A549 (cell line): Measurements from ENCODE around the gene PODNL1. TPM values are rescaled to one million over a fixed set of nuclear protein-coding genes. Genes with fewer than 3 reads are reported as not detected.

Experiments used
- ATAC-seq, 2 experiments: fragments of 200-7000 bp in 1 of 2; fragments of >200 bp in 1 of 2; cut with Nextera tagmentation in 1 of 2; cut with Tn5 transposase in 1 of 2; 3 replicates each; pipeline versions ENCODE4 v1.8.0 to v1.9.1; 2018 to 2020; ENCODE audit warnings: mild to moderate bottlenecking in 1 of 2, moderate library complexity in 1 of 2
- CTCF ChIA-PET: fragments of 300-600 bp; sonication (Branson Sonifier 250); formaldehyde crosslinking; extraction: SDS; loops from one replicate; lab custom pipeline; 2021; ENCODE audit warnings: antibody characterized with exemption, inconsistent platforms; lab: Yijun Ruan, JAX
- POLR2A ChIA-PET: fragments of 350-600 bp; formaldehyde crosslinking; extraction: SDS; loops from one replicate; lab custom pipeline; 2021; ENCODE audit warnings: antibody characterized with exemption, inconsistent platforms; lab: Yijun Ruan, JAX
- DNase-seq, 2 experiments: peaks; one replicate each; pipeline versions ENCODE4 v3.0.0 to v3.0.0-alpha.2; 2011 to 2016; ENCODE audit warnings: low read depth in 1 of 2, low spot score in 1 of 2
- FAIRE-seq: peaks from 2 replicates; lab custom pipeline; 2011; peaks lifted over from hg19 to GRCh38; lab: Jason Lieb, UNC
- H3K27ac ChIP-seq, 2 experiments: fragments of >200 bp; sonication (Bioruptor Twin); formaldehyde crosslinking; 3 replicates each; pipeline ENCODE4 v1.5.1; 2016 to 2017
- H3K4me1 ChIP-seq: fragments of >200 bp; sonication (Bioruptor Twin); formaldehyde crosslinking; 3 replicates; pipeline ENCODE4 v1.6.1; 2016
- H3K4me2 ChIP-seq: fragments of >200 bp; sonication (Bioruptor Twin); formaldehyde crosslinking; 3 replicates; pipeline ENCODE4 v1.6.1; 2016
- H3K4me3 ChIP-seq: fragments of >200 bp; sonication (Bioruptor Twin); formaldehyde crosslinking; 3 replicates; pipeline ENCODE4 v1.5.1; 2016
- H3K9me3 ChIP-seq: fragments of >200 bp; sonication (Bioruptor Twin); formaldehyde crosslinking; 3 replicates; pipeline ENCODE4 v1.6.1; 2016
- EP300 ChIP-seq, 2 experiments: fragments of >200 bp; sonication (Bioruptor Twin); formaldehyde crosslinking; IDR thresholded peaks; 2 replicates in 1 of 2; 3 replicates in 1 of 2; pipeline ENCODE4 v1.6.1; 2016 to 2017
- FOSB ChIP-seq: fragments of 250-450 bp; sonication (Bioruptor Pico); IDR thresholded peaks from 2 replicates; pipeline ENCODE4 v1.5.0; 2020; ENCODE audit warnings: mild to moderate bottlenecking, moderate library complexity
- FOXS1 ChIP-seq: fragments of 250-450 bp; sonication (Bioruptor Pico); IDR thresholded peaks from 2 replicates; pipeline ENCODE4 v1.5.0; 2020; ENCODE audit warnings: mild to moderate bottlenecking, moderate library complexity
- HDAC2 ChIP-seq: fragments of 200-600 bp; sonication (generic); IDR thresholded peaks from 2 replicates; pipeline ENCODE4 v1.6.1; 2016
- HEYL ChIP-seq: fragments of 250-450 bp; sonication (Bioruptor Pico); IDR thresholded peaks from 2 replicates; pipeline ENCODE4 v1.8.0; 2021; ENCODE audit warnings: mild to moderate bottlenecking, moderate library complexity
- KDM1A ChIP-seq: fragments of 200-600 bp; sonication (generic); IDR thresholded peaks from 2 replicates; pipeline ENCODE4 v1.6.1; 2016; ENCODE audit warnings: low read depth, mild to moderate bottlenecking
- KDM5A ChIP-seq: fragments of 200-600 bp; sonication (generic); IDR thresholded peaks from 2 replicates; pipeline ENCODE4 v1.6.1; 2016; ENCODE audit warnings: antibody characterized with exemption, mild to moderate bottlenecking
- MAFK ChIP-seq: fragments of 450-650 bp; IDR thresholded peaks from 2 replicates; pipeline ENCODE4 v1.6.1; 2014; ENCODE audit not compliant: partially characterized antibody
- NPAS2 ChIP-seq: fragments of 250-450 bp; sonication (Bioruptor Pico); IDR thresholded peaks from 2 replicates; pipeline ENCODE4 v1.8.0; 2022; ENCODE audit warnings: mild to moderate bottlenecking, moderate library complexity, borderline replicate concordance
- PHF8 ChIP-seq: fragments of 200-600 bp; sonication (generic); IDR thresholded peaks from 2 replicates; pipeline ENCODE4 v1.6.1; 2016; ENCODE audit warnings: low read depth, mild to moderate bottlenecking, antibody characterized with exemption, moderate library complexity, borderline replicate concordance
- POLR2A ChIP-seq: IDR thresholded peaks from 2 replicates; pipeline ENCODE4 v1.6.1; 2012; ENCODE audit warnings: mild to moderate bottlenecking, low read length
- SMC3 ChIP-seq: fragments of >200 bp; sonication (Bioruptor Twin); formaldehyde crosslinking; IDR thresholded peaks from 3 replicates; pipeline ENCODE4 v1.6.1; 2018; ENCODE audit warnings: inconsistent platforms
- TFCP2L1 ChIP-seq: fragments of 250-450 bp; sonication (Bioruptor Pico); IDR thresholded peaks from 2 replicates; pipeline ENCODE4 v1.5.0; 2021; ENCODE audit warnings: mild to moderate bottlenecking
- TP53 ChIP-seq: fragments of 250-450 bp; sonication (Bioruptor Pico); IDR thresholded peaks from 2 replicates; pipeline ENCODE4 v1.5.0; 2021; ENCODE audit warnings: mild to moderate bottlenecking, moderate library complexity
- ZFP36 ChIP-seq: fragments of 450-650 bp; IDR thresholded peaks from 2 replicates; pipeline ENCODE4 v1.6.1; 2014; ENCODE audit warnings: borderline replicate concordance; ENCODE audit not compliant: partially characterized antibody
- WGBS: methylation state at CpG from one replicate; pipeline ENCODE4 v1.1.6; 2017; ENCODE audit errors: missing lambda C conversion rate; 5-methylcytosine and 5-hydroxymethylcytosine counted together
- polyA plus RNA-seq, 4 experiments: library from polyadenylated mRNA; depleted of rRNA in 3 of 4; stranded (reverse); fragments of >200 nt; fragmentation: RNase III in 1 of 4; extraction: RNeasy Plus Mini Kit Qiagen cat#74134 plus additional on column Dnase treatment in 1 of 4; gene quantifications; 2 replicates in 3 of 4; 3 replicates in 1 of 4; pipeline ENCODE4 v1.2.3, GENCODE V29; 2011 to 2017
- TF ChIP-seq, protein P1 (sequence below): IDR thresholded peaks from 2 replicates; pipeline ENCODE4 v1.6.1; 2012
- TF ChIP-seq, protein P2 (sequence below): IDR thresholded peaks from 2 replicates; pipeline ENCODE4 v1.6.1; 2012; ENCODE audit warnings: low read depth, borderline replicate concordance
- TF ChIP-seq, protein P3 (sequence below): fragments of 200-600 bp; sonication (generic); IDR thresholded peaks from 2 replicates; pipeline ENCODE4 v1.6.1; 2016; ENCODE audit warnings: antibody characterized with exemption, mild to moderate bottlenecking, moderate library complexity
- TF ChIP-seq, protein P4 (sequence below): fragments of >200 bp; sonication (Bioruptor Twin); formaldehyde crosslinking; IDR thresholded peaks from 2 replicates; pipeline ENCODE4 v1.6.1; 2016
- TF ChIP-seq, protein P5 (sequence below): fragments of 450-650 bp; IDR thresholded peaks from 2 replicates; pipeline ENCODE4 v1.6.1; 2014; ENCODE audit warnings: antibody characterized with exemption
- TF ChIP-seq, protein P6 (sequence below): fragments of 250-450 bp; sonication (Bioruptor Pico); IDR thresholded peaks from 2 replicates; pipeline ENCODE4 v1.5.0; 2020; ENCODE audit warnings: low read depth, mild to moderate bottlenecking, moderate library complexity
- TF ChIP-seq, protein P7 (sequence below): fragments of 250-450 bp; sonication (Bioruptor Pico); IDR thresholded peaks from 2 replicates; pipeline ENCODE4 v1.5.0; 2021; ENCODE audit warnings: mild to moderate bottlenecking, moderate library complexity, borderline replicate concordance

Gene PODNL1
- polyA plus RNA-seq, 2 of the 4 experiments (the other 2 are of a cell fraction): 0.79 to 1.3 TPM

DNA sequence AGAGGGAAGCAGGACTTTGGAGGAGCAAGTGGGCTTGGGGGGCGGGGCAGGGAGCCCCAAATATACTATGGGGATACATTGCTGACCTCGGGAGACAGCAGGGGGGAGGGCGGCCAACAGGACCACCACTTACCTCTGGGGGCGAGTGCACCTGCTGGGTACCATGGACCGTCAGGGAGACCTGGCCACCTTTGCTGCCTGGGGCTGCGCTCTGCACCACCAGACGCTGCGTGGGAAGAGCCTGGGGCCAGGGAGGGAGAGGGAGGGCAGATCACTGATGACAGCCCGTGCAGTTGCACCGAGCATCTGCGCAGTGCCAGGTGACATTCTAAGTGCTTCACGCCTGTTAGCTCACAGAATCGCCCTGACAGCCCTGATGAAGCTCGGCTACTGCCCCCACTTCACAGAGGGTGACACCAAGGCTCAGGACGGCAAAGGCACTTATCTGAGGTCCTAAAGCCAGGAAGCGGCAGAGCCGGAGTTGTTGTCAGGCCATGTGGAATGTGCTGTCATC lies 43.8 kb upstream of the PODNL1 start:
- 98% methylated on average over 8 of the region's 17 CpGs for WGBS

DNA sequence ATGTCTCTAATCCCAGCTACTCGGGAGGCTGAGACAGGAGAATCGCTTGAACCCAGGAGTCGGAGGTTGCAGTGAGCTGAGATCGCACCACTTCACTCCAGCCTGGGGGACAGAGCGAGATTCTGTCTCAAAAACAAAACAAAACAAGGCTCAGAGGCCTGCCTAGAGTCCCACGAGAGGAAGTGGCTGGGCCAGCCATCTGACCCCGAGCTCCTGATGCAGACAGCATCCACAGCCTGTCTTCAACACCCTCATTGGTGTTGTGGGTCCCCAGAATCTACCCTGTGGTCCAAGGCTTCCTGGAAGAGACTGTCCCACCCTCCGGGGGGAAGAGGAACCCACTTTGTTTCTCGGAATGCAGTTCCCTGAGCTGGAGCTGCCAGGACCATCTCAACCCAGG lies 43.2 kb upstream of the PODNL1 start:
- no peak for FAIRE-seq
- WGBS: 95% methylated on average over 7 of the region's 9 CpGs
- no peaks in the 10 kb centered on the region for H3K4me1 ChIP-seq
- ATAC-seq: no peak
- no peak overlapping the region for H3K27ac ChIP-seq
- POLR2A ChIA-PET: no interaction called here
- DNase-seq: no peak
- CTCF ChIA-PET: no interaction called here
- TF ChIP-seq POLR2A: no peak
- no peak for TF ChIP-seq TFCP2L1 (CRISPR knock-in tag)
- TF ChIP-seq FOXS1: no peak
- no peak for TF ChIP-seq HDAC2
- TF ChIP-seq, all 56 proteins: peak for 0
- no peak overlapping the region for H3K4me2 ChIP-seq
- H3K9me3 ChIP-seq: no peaks in the 10 kb centered on the region
- no peak overlapping the region for H3K4me3 ChIP-seq

More for the DNA sequence above, 43.8 kb upstream of the PODNL1 start:
- DNase-seq: no peak
- ChIA-PET CTCF (no interaction called here), POLR2A (no interaction called here)
- no peaks in the 10 kb centered on the region for H3K4me1 ChIP-seq
- H3K4me3 ChIP-seq: no peak overlapping the region
- TF ChIP-seq TP53 (CRISPR knock-in tag): no peak
- TF ChIP-seq, protein P1, sequence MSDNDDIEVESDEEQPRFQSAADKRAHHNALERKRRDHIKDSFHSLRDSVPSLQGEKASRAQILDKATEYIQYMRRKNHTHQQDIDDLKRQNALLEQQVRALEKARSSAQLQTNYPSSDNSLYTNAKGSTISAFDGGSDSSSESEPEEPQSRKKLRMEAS: no peak
- TF ChIP-seq TFCP2L1 (CRISPR knock-in tag): no peak
- no peak for TF ChIP-seq SMC3
- no peak for TF ChIP-seq POLR2A
- TF ChIP-seq ZFP36: no peak
- TF ChIP-seq MAFK: no peak
- no peak for TF ChIP-seq FOSB (CRISPR knock-in tag)
- TF ChIP-seq, protein P2, sequence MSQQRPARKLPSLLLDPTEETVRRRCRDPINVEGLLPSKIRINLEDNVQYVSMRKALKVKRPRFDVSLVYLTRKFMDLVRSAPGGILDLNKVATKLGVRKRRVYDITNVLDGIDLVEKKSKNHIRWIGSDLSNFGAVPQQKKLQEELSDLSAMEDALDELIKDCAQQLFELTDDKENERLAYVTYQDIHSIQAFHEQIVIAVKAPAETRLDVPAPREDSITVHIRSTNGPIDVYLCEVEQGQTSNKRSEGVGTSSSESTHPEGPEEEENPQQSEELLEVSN: no peak
- TF ChIP-seq, protein P3, sequence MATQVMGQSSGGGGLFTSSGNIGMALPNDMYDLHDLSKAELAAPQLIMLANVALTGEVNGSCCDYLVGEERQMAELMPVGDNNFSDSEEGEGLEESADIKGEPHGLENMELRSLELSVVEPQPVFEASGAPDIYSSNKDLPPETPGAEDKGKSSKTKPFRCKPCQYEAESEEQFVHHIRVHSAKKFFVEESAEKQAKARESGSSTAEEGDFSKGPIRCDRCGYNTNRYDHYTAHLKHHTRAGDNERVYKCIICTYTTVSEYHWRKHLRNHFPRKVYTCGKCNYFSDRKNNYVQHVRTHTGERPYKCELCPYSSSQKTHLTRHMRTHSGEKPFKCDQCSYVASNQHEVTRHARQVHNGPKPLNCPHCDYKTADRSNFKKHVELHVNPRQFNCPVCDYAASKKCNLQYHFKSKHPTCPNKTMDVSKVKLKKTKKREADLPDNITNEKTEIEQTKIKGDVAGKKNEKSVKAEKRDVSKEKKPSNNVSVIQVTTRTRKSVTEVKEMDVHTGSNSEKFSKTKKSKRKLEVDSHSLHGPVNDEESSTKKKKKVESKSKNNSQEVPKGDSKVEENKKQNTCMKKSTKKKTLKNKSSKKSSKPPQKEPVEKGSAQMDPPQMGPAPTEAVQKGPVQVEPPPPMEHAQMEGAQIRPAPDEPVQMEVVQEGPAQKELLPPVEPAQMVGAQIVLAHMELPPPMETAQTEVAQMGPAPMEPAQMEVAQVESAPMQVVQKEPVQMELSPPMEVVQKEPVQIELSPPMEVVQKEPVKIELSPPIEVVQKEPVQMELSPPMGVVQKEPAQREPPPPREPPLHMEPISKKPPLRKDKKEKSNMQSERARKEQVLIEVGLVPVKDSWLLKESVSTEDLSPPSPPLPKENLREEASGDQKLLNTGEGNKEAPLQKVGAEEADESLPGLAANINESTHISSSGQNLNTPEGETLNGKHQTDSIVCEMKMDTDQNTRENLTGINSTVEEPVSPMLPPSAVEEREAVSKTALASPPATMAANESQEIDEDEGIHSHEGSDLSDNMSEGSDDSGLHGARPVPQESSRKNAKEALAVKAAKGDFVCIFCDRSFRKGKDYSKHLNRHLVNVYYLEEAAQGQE: no peak
- no peak for TF ChIP-seq PHF8
- TF ChIP-seq, protein P4, sequence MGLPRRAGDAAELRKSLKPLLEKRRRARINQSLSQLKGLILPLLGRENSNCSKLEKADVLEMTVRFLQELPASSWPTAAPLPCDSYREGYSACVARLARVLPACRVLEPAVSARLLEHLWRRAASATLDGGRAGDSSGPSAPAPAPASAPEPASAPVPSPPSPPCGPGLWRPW: no peak
- TF ChIP-seq, protein P5, sequence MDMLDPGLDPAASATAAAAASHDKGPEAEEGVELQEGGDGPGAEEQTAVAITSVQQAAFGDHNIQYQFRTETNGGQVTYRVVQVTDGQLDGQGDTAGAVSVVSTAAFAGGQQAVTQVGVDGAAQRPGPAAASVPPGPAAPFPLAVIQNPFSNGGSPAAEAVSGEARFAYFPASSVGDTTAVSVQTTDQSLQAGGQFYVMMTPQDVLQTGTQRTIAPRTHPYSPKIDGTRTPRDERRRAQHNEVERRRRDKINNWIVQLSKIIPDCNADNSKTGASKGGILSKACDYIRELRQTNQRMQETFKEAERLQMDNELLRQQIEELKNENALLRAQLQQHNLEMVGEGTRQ: no peak
- TF ChIP-seq KDM1A: no peak
- TF ChIP-seq EP300 (IDR thresholded peaks at IDR 0.05): no peak
- TF ChIP-seq NPAS2 (CRISPR knock-in tag): no peak
- no peak for TF ChIP-seq HEYL (CRISPR knock-in tag)
- no peak overlapping the region for H3K4me2 ChIP-seq
- no peaks in the 10 kb centered on the region for H3K9me3 ChIP-seq
- no peak overlapping the region for H3K27ac ChIP-seq
- ATAC-seq: no peak
- no peak for FAIRE-seq

DNA sequence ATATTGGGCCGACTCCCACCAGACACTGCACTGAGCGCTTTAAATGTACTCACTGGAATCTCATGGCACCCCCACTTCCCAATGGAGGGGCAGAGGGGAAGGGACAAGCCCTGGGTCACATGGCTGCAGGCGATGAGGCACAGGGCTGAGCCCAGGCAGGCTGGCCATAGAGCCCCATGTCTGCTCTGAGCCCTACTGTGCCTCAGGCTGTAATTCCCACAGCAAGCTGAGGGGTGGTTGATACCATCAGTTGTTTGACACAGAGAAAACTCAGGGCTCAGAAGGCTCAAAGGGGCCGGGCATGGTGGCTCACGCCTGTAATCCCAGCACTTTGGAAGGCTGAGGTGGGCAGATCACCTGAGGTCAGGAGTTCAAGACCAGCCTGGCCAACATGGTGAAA lies 42.8 kb upstream of the PODNL1 start:
- no peaks in the 10 kb centered on the region for H3K4me1 ChIP-seq
- peak in 1 of 2 experiments; percentile 17; a peak in 1 of 6 replicates for ATAC-seq
- no peak overlapping the region for H3K27ac ChIP-seq
- ChIA-PET CTCF (interaction anchor here (0.8 kb wide), 1 partner anchor 94 kb away, joined by 4 read pairs; no protein-coding TSS in a partner anchor), POLR2A (no interaction called here)
- H3K4me2 ChIP-seq: no peak overlapping the region
- DNase-seq: no peak
- no peak for FAIRE-seq
- no peak overlapping the region for H3K4me3 ChIP-seq
- no peaks in the 10 kb centered on the region for H3K9me3 ChIP-seq
- 94% methylated on average over 5 of the region's 5 CpGs for WGBS
- TF ChIP-seq, protein P6, sequence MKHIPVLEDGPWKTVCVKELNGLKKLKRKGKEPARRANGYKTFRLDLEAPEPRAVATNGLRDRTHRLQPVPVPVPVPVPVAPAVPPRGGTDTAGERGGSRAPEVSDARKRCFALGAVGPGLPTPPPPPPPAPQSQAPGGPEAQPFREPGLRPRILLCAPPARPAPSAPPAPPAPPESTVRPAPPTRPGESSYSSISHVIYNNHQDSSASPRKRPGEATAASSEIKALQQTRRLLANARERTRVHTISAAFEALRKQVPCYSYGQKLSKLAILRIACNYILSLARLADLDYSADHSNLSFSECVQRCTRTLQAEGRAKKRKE (CRISPR knock-in tag): no peak
- TF ChIP-seq, protein P4: no peak
- TF ChIP-seq KDM5A (no peak), HEYL (CRISPR knock-in tag) (no peak), SMC3 (no peak)
- TF ChIP-seq, protein P5: no peak
- TF ChIP-seq, protein P7, sequence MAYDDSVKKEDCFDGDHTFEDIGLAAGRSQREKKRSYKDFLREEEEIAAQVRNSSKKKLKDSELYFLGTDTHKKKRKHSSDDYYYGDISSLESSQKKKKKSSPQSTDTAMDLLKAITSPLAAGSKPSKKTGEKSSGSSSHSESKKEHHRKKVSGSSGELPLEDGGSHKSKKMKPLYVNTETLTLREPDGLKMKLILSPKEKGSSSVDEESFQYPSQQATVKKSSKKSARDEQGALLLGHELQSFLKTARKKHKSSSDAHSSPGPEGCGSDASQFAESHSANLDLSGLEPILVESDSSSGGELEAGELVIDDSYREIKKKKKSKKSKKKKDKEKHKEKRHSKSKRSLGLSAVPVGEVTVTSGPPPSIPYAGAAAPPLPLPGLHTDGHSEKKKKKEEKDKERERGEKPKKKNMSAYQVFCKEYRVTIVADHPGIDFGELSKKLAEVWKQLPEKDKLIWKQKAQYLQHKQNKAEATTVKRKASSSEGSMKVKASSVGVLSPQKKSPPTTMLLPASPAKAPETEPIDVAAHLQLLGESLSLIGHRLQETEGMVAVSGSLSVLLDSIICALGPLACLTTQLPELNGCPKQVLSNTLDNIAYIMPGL (CRISPR knock-in tag): no peak
